Ectodermal cell (in vitro differentiated cells): Measurements from ENCODE around the gene PRELID3B.

Source experiments
- H3K27ac ChIP-seq: 2 replicates; pipeline ENCODE4 v1.7.0; 2013; ENCODE audit warnings: mild to moderate bottlenecking, low read depth, low read length; ENCODE audit not compliant: insufficient read depth, poor library complexity, severe bottlenecking
- H3K27me3 ChIP-seq: 2 replicates; pipeline ENCODE4 v1.7.0; 2013; ENCODE audit warnings: mild to moderate bottlenecking, low read length; ENCODE audit not compliant: insufficient read depth, control insufficient read depth, poor library complexity, severe bottlenecking
- H3K36me3 ChIP-seq: one replicate; pipeline ENCODE4 v1.7.0; 2013; ENCODE audit warnings: low read length; ENCODE audit not compliant: control insufficient read depth, insufficient read depth
- H3K4me1 ChIP-seq: one replicate; pipeline ENCODE4 v1.7.0; 2013; ENCODE audit warnings: low read length; ENCODE audit not compliant: control insufficient read depth, insufficient read depth
- H3K4me3 ChIP-seq: 2 replicates; pipeline ENCODE4 v1.7.0; 2013; ENCODE audit warnings: low read depth, low read length, control low read depth; ENCODE audit not compliant: insufficient read depth
- H3K9me3 ChIP-seq: 2 replicates; pipeline ENCODE4 v1.7.0; 2013; ENCODE audit warnings: mild to moderate bottlenecking, low read length, moderate library complexity; ENCODE audit not compliant: control insufficient read depth
- WGBS, 2 experiments: methylation state at CpG; one replicate each; pipeline ENCODE4 v1.1.7; 2013; ENCODE audit warnings: missing lambda C conversion rate in 2 of 2; 5-methylcytosine and 5-hydroxymethylcytosine counted together

Gene PRELID3B

DNA sequence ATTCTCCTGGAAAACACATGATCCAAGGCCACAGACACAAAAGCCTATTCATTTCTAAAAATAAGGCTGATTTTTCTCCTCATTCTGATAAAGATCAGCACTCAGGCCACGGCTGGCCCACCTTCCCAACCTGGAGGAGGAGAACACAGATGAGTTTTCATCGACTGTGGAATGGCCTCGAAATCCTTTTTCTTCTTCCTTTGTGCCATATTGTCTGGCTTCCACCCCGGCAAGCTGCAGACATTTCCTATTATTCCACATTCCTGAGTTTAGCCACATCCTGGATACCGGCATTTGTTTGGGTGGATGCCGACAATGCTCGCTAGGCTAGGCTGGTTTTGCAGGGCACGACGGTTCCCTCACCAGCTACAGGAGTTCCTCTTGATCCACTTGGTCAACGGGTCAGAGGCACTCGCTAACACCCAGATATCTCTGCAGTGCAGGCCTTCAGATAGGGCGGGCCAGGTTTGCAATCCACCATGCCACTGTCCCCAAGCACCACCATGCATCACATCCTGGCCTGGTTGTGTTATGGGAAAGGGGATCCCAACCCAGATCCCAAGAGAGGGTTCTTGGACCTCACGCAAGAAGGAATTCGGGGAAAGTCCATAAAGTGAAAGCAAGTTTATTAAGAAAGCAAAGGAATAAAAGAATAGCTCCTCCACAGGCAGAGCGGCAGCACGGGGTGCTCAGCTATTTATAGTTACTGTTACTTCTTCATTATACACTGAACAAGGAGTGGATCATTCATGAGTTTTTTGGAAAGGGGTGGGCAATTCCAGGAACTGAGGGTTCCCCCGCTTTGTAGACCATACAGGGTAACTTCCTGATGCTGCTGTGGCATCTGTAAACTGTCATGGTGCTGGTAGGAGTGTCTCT is 31.4 kb downstream of the PRELID3B start:
- no peak overlapping the region for H3K27ac ChIP-seq
- no peaks in the 10 kb centered on the region for H3K36me3 ChIP-seq
- no peaks in the 10 kb centered on the region for H3K9me3 ChIP-seq
- no peak overlapping the region for H3K4me3 ChIP-seq
- peaks cover 5% of the 10 kb centered on the region for H3K4me1 ChIP-seq
- peaks cover 10% of the 10 kb centered on the region for H3K27me3 ChIP-seq
- 90 to 92% methylated on average over 15 to 17 of the region's 17 CpGs for WGBS, 2 experiments

- H3K9me3 ChIP-seq: no peaks in the 10 kb centered on the region
- no peak overlapping the region for H3K27ac ChIP-seq
- WGBS, 2 experiments: 87 to 90% methylated on average over 8 of the region's 8 CpGs
- peaks cover 8% of the 10 kb centered on the region for H3K4me1 ChIP-seq
- H3K36me3 ChIP-seq: no peaks in the 10 kb centered on the region
- no peak overlapping the region for H3K4me3 ChIP-seq
- H3K27me3 ChIP-seq: peaks cover 10% of the 10 kb centered on the region
These were observed 32.1 kb downstream of the PRELID3B start for GRCh38 chr20:59010321-59010994.

- H3K4me1 ChIP-seq: peaks cover 8% of the 10 kb centered on the region
- no peak overlapping the region for H3K27ac ChIP-seq
- H3K4me3 ChIP-seq: no peak overlapping the region
- H3K27me3 ChIP-seq: peaks cover 10% of the 10 kb centered on the region
- WGBS, 2 experiments: 90 to 93% methylated on average over 7 to 8 of the region's 8 CpGs
- H3K9me3 ChIP-seq: no peaks in the 10 kb centered on the region
- no peaks in the 10 kb centered on the region for H3K36me3 ChIP-seq
These were observed 33.8 kb downstream of the PRELID3B start for GRCh38 chr20:59008715-59009336.

GRCh38 chr20:59007665-59008511 is 34.7 kb downstream of the PRELID3B start:
- H3K27me3 ChIP-seq: peaks cover 10% of the 10 kb centered on the region
- no peak overlapping the region for H3K27ac ChIP-seq
- no peaks in the 10 kb centered on the region for H3K36me3 ChIP-seq
- WGBS, 2 experiments: 91% methylated on average over 24 of the region's 24 CpGs
- no peaks in the 10 kb centered on the region for H3K9me3 ChIP-seq
- peaks cover 8% of the 10 kb centered on the region for H3K4me1 ChIP-seq
- H3K4me3 ChIP-seq: peak overlapping the region; percentile 59

GRCh38 chr20:59006864-59007664 is 35.5 kb downstream of the PRELID3B start, which contains the start of gene CTSZ:
CTSZ (minus strand) TSS chr20:59007254; CDS start chr20:59007128, 126 bp downstream.
- Histone ChIP-seq H3K9me3 (no peaks in the 10 kb centered on the region), H3K36me3 (no peaks in the 10 kb centered on the region), H3K27me3 (peaks cover 10% of the 10 kb centered on the region), H3K27ac (no peak within 1 kb of the TSS), H3K4me1 (peaks cover 10% of the 10 kb centered on the region), H3K4me3 (peak within 1 kb of the TSS; percentile 59)
- 7 to 9% methylated on average over 82 of the region's 82 CpGs for WGBS, 2 experiments

DNA sequence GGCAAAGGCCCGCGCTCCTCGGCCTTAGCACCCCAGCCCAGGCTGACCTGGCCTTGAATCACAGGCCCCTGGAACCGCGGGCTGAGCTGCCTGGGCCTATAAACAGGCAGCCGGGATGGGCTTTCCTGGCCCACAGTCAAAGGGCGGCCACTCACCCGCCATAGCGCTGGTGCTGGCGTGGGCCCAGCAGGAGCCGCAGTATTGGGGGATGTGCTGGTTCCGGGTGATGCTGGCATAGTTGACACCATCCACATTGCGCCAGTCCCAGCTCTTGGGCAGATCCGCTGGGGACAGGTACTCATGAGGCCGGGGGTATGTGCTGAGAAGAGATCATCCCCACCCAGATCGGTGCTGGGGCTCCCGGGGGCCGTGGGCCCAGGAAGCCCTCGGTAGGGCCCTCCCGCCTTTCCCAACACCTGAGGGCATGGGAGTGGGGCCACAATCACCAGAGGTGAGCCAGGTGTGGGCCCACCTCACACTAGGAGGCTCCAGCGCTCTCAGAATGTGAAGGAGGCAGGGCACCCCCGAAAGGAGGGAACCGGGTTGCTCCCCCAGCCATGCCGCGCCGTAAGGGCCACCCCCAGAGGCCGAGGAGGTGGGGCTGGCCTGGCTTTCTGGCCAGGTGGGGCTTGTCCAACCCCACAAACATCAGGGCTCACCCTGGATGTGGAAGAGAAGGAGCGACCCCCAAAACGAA is 36.3 kb downstream of the PRELID3B start:
- Histone ChIP-seq H3K36me3 (no peaks in the 10 kb centered on the region), H3K9me3 (no peaks in the 10 kb centered on the region), H3K27ac (no peak overlapping the region), H3K4me3 (peak overlapping the region; percentile 59), H3K4me1 (peaks cover 10% of the 10 kb centered on the region), H3K27me3 (peaks cover 10% of the 10 kb centered on the region)
- 77 to 80% methylated on average over 29 of the region's 29 CpGs for WGBS, 2 experiments

DNA sequence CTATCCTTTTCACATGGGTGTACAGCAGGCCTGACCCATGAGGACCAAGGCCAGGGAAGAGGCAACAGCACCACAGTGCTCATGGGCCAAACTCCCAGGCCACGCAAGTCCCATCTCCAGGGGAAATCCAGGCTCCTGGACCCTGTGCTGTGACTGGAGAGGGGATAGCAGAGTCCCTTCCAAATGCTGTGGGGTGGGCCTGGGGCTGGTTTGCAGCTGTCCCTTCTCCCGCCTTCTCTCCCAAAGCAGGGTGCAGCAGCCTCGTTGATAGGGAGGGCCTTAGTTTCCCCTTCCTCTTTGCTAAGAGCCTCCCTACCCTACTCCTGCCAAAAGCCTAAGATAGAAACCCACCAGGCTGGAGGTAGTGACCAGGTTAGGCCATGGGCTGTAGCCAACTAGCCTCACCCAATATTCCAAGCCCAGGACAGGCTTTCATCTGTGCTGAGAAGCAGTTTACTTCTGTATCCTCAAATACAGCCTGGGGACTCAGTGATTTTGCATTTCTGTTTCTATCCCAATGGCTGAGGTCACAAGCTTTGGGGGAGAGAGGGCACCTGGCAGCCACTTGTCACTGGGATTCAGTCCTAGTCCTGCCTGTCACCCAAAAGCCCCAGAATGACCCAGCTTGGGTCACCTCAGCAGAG is 36.9 kb downstream of the PRELID3B start:
- 90 to 97% methylated on average over 3 of the region's 3 CpGs for WGBS, 2 experiments
- Histone ChIP-seq H3K36me3 (peaks cover 6% of the 10 kb centered on the region), H3K4me1 (peaks cover 9% of the 10 kb centered on the region), H3K4me3 (no peak overlapping the region), H3K9me3 (no peaks in the 10 kb centered on the region), H3K27me3 (peaks cover 10% of the 10 kb centered on the region), H3K27ac (no peak overlapping the region)

- WGBS, 2 experiments: 91 to 92% methylated on average over 17 of the region's 17 CpGs
- no peaks in the 10 kb centered on the region for H3K9me3 ChIP-seq
- no peak overlapping the region for H3K4me3 ChIP-seq
- peaks cover 10% of the 10 kb centered on the region for H3K27me3 ChIP-seq
- peaks cover 9% of the 10 kb centered on the region for H3K36me3 ChIP-seq
- H3K4me1 ChIP-seq: peaks cover 5% of the 10 kb centered on the region
- H3K27ac ChIP-seq: no peak overlapping the region
These were observed 37.6 kb downstream of the PRELID3B start for GRCh38 chr20:59004763-59005522.
